OCI-LY3 (cell line): ENCODE measurements around the gene MYLIP.

Source experiments
- EZH2phosphoT487 ChIP-seq: fragments of 200-600 bp; shearing (Covaris generic); IDR thresholded peaks from 2 replicates; pipeline ENCODE4 v1.6.1; 2018; ENCODE audit warnings: antibody characterized with exemption, mixed run types, low read depth
- TF ChIP-seq, protein P1 (sequence below): fragments of 200-600, 300-600 bp; sonication (generic); IDR thresholded peaks from 2 replicates; pipeline ENCODE4 v1.5.1; 2014; ENCODE audit warnings: antibody characterized with exemption, low read length, low read depth

DNA sequence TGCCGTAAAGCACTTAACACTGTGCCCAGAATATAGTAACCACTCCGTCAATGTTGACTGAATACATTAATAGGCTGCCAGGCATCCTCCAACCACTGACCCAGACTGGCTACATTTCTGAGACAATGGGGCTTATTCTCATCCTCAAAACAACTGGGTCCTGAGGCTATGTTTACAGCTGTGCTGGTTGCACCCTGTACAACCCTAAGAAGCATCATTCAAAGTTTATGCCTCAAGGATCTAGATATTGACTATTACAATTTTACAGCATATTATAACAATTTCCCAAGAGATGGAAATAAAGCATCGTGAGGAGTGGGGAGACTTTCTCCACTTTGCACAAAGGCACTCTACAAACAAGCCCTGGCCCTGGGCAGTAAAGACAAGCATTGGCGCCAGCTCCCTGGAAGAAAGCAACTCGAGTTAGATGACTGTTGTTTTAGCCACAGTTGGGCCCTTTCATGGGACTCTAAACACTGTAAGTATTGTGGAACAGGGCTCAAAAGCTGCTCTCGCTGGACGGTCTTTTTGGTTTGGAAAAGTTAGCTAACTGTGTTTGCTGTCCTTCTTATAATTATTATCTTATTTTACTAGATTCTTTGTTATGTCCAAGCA, 30.2 kb downstream of the MYLIP start:
- TF ChIP-seq, protein P1, sequence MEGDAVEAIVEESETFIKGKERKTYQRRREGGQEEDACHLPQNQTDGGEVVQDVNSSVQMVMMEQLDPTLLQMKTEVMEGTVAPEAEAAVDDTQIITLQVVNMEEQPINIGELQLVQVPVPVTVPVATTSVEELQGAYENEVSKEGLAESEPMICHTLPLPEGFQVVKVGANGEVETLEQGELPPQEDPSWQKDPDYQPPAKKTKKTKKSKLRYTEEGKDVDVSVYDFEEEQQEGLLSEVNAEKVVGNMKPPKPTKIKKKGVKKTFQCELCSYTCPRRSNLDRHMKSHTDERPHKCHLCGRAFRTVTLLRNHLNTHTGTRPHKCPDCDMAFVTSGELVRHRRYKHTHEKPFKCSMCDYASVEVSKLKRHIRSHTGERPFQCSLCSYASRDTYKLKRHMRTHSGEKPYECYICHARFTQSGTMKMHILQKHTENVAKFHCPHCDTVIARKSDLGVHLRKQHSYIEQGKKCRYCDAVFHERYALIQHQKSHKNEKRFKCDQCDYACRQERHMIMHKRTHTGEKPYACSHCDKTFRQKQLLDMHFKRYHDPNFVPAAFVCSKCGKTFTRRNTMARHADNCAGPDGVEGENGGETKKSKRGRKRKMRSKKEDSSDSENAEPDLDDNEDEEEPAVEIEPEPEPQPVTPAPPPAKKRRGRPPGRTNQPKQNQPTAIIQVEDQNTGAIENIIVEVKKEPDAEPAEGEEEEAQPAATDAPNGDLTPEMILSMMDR, result no peak
- no peak for TF ChIP-seq EZH2phosphoT487
